Renal pelvis (tissue), 4 donors: Measurements from ENCODE around the gene TMEM247. TPM values are rescaled to one million over a fixed set of nuclear protein-coding genes. Genes with fewer than 3 reads are reported as not detected.
A peak's percentile ranks its signal among the peaks of the same experiment; 100 is the strongest.

ENCODE experiments used
- DNase-seq: peaks from one replicate; pipeline ENCODE4 v3.0.0-alpha.2; 2013
- polyA plus RNA-seq, 3 donors: library from polyadenylated mRNA; unstranded; fragments of 120-200 nt; gene quantifications; one replicate each; pipeline ENCODE4 v1.2.1, GENCODE V29; 2013; ENCODE audit not compliant: insufficient read length in 3 of 3

TMEM247 gene
- polyA plus RNA-seq, 3 donors: not detected

- no peak for DNase-seq
These were observed 10.2 kb downstream of the TMEM247 start for GRCh38 chr2:46489423-46490174.

- DNase-seq: peak; percentile 59
These were observed 11.3 kb downstream of the TMEM247 start for GRCh38 chr2:46490521-46491141.

GRCh38 chr2:46492301-46492700 lies 12.9 kb downstream of the TMEM247 start:
- DNase-seq: no peak

- DNase-seq: no peak
These were observed 14.0 kb downstream of the TMEM247 start for GRCh38 chr2:46493241-46493970.

GRCh38 chr2:46493971-46494250 lies 14.5 kb downstream of the TMEM247 start:
- DNase-seq: no peak

- DNase-seq: no peak
These were observed 15.2 kb downstream of the TMEM247 start for GRCh38 chr2:46494596-46494995.

- no peak for DNase-seq
These were observed 16.1 kb downstream of the TMEM247 start for GRCh38 chr2:46495231-46496030.

GRCh38 chr2:46497766-46498165 lies 18.4 kb downstream of the TMEM247 start:
- DNase-seq: no peak

GRCh38 chr2:46498681-46499080 lies 19.3 kb downstream of the TMEM247 start:
- DNase-seq: no peak

- no peak for DNase-seq
These were observed 20.0 kb downstream of the TMEM247 start for GRCh38 chr2:46499392-46499785.

GRCh38 chr2:46500801-46501200 lies 21.4 kb downstream of the TMEM247 start:
- no peak for DNase-seq

GRCh38 chr2:46502291-46502885 lies 23.0 kb downstream of the TMEM247 start:
- DNase-seq: no peak

GRCh38 chr2:46503686-46504085 lies 24.3 kb downstream of the TMEM247 start:
- DNase-seq: no peak

- DNase-seq: no peak
These were observed 24.9 kb downstream of the TMEM247 start for GRCh38 chr2:46504221-46504620.

- no peak for DNase-seq
These were observed 25.5 kb downstream of the TMEM247 start for GRCh38 chr2:46504685-46505471.

GRCh38 chr2:46505472-46505783 lies 26.1 kb downstream of the TMEM247 start:
- no peak for DNase-seq

- no peak for DNase-seq
These were observed 26.9 kb downstream of the TMEM247 start for GRCh38 chr2:46506131-46506706.

GRCh38 chr2:46508312-46508711 lies 28.9 kb downstream of the TMEM247 start:
- DNase-seq: no peak

- DNase-seq: no peak
These were observed 29.4 kb downstream of the TMEM247 start for GRCh38 chr2:46508759-46509158.

- DNase-seq: no peak
These were observed 30.4 kb downstream of the TMEM247 start for GRCh38 chr2:46509804-46510203.

- no peak for DNase-seq
These were observed 31.3 kb downstream of the TMEM247 start for GRCh38 chr2:46510598-46511177.
